ENCODE data around the gene UPK1A.

GRCh38 chr19:35628565-35629331 is 37.6 kb upstream of the UPK1A start, which contains the start of gene RBM42:
- TF ChIP-seq TAF1 (IDR thresholded peaks at IDR 0.05; ENCODE audit: low read depth) (no peak; the same call in none of the 2 replicates), NFIC (IDR thresholded peaks at IDR 0.05) (no peak), REST (IDR thresholded peaks at IDR 0.05; ENCODE audit: low read depth) (no peak), CREB1 (IDR thresholded peaks at IDR 0.05; ENCODE audit: low read depth) (peak; percentile 100), RAD21 (IDR thresholded peaks at IDR 0.05; ENCODE audit: low read depth) (no peak), CEBPB (IDR thresholded peaks at IDR 0.05) (no peak)

Data from Ishikawa (cell line).